Ishikawa (cell line): ENCODE data around the gene ADAM10.

Experiments
- RAD21 ChIP-seq: IDR thresholded peaks from 2 replicates; pipeline ENCODE4 v1.6.1; 2012; ENCODE audit warnings: low read depth
- TAF1 ChIP-seq: IDR thresholded peaks from 2 replicates; pipeline ENCODE4 v1.6.1; 2012; ENCODE audit warnings: low read depth, mild to moderate bottlenecking
- TCF12 ChIP-seq: IDR thresholded peaks from 2 replicates; pipeline ENCODE4 v1.6.1; 2012; ENCODE audit warnings: low read depth
- YY1 ChIP-seq: IDR thresholded peaks from 2 replicates; pipeline ENCODE4 v1.6.1; 2012; ENCODE audit warnings: low read depth

GRCh38 chr15:58548308-58549012 lies 201.0 kb downstream of the ADAM10 start:
- TF ChIP-seq TCF12 = no peak
- no peak for TF ChIP-seq YY1
- no peak for TF ChIP-seq RAD21
- TF ChIP-seq TAF1 = no peak
